ENCODE measurements around the gene SUMF1. TPM values are rescaled to one million over a fixed set of nuclear protein-coding genes. Genes with fewer than 3 reads are reported as not detected.

The SUMF1 gene
- total and polyA plus RNA-seq, 2 of the 13 experiments (the other 11 are each of a cell fraction or from before 2014, with no cell fraction given) = 18.5 to 28.9 TPM

- Histone ChIP-seq H3K4me1 (ENCODE audit: insufficient read depth, low read length) (peaks cover 97% of the 10 kb centered on the region), H3K79me2 (ENCODE audit: insufficient read depth, low read length) (no peaks in the 10 kb centered on the region), H3K36me3 (replicated peaks in 1 of 2; ENCODE audit: control insufficient read depth in 1 of 2, insufficient read depth in 2 of 2, low read length in 2 of 2) (no peaks in the 10 kb centered on the region), H4K20me1 (ENCODE audit: insufficient read depth, low read length) (no peaks in the 10 kb centered on the region), H3K27ac (ENCODE audit: extremely low read length, insufficient read depth, low read length) (no peak overlapping the region), H3K9me3 (ENCODE audit: low read length) (no peaks in the 10 kb centered on the region), H3K4me2 (ENCODE audit: low read depth, low read length) (no peak overlapping the region), H3K27me3 (ENCODE audit: control insufficient read depth in 1 of 2, insufficient read depth in 2 of 2, low read length in 2 of 2) (no peaks in the 10 kb centered on the region), H2AFZ (ENCODE audit: low read length) (no peak overlapping the region), H3K9ac (ENCODE audit: insufficient read depth, low read depth, low read length) (no peak overlapping the region), H3K4me3 (replicated peaks in 1 of 3; ENCODE audit: insufficient read depth in 1 of 3, low read depth in 2 of 3, low read length in 3 of 3) (no peak overlapping the region)
- in situ Hi-C loops (cut with HindIII; ENCODE audit: extremely low pct_ligation_motif_present, low pct_unique_long_range_greater_than_20kb) (no loop called here), intact Hi-C loops (cut with micrococcal nuclease; ENCODE audit: unreplicated experiment) (no loop called here)
- 90% methylated on average over 7 of the region's 8 CpGs for WGBS (ENCODE audit: low lambda C conversion rate)
- no peak for FAIRE-seq
- ChIA-PET CTCF (ENCODE audit: low intra/inter-chr PET ratio, low total read pairs) (no interaction called here), POLR2A (interaction anchor here (12.6 kb wide), 1 partner anchor 15 kb away, joined by 120 read pairs; the partner anchor contains the start of gene ITPR1)
- no peak for ATAC-seq
- no peak for DNase-seq (ENCODE audit: low spot score)
- BruUV-seq (replicated peaks) = no TSS peak
- TF ChIP-seq ZNF501 (CRISPR knock-in tag; IDR thresholded peaks at IDR 0.05) (no peak), KLF16 (CRISPR knock-in tag; IDR thresholded peaks at IDR 0.05) (no peak), SIN3B (IDR thresholded peaks at IDR 0.05; ENCODE audit: low read length) (no peak), FLYWCH1 (CRISPR knock-in tag; IDR thresholded peaks at IDR 0.05) (no peak), HNRNPK (IDR thresholded peaks at IDR 0.05; ENCODE audit: low read depth, low read length, poor library complexity, severe bottlenecking) (no peak), ZNF547 (CRISPR knock-in tag; IDR thresholded peaks at IDR 0.05) (no peak), ZNF33B (CRISPR knock-in tag; IDR thresholded peaks at IDR 0.05) (no peak), REXO4 (CRISPR knock-in tag; IDR thresholded peaks at IDR 0.05; ENCODE audit: borderline replicate concordance) (no peak), ZNF563 (CRISPR knock-in tag; IDR thresholded peaks at IDR 0.05) (no peak), NCOR1 (IDR thresholded peaks at IDR 0.05; ENCODE audit: borderline replicate concordance, low read length) (no peak), FOXJ3 (CRISPR knock-in tag; IDR thresholded peaks at IDR 0.05; ENCODE audit: borderline replicate concordance) (no peak), PHF20 (CRISPR knock-in tag; IDR thresholded peaks at IDR 0.05) (no peak), NR2F2 (IDR thresholded peaks at IDR 0.05; ENCODE audit: borderline replicate concordance, low read depth) (no peak), ZNF589 (CRISPR knock-in tag; conservative IDR thresholded peaks at IDR 0.05) (no peak)
- TF ChIP-seq, protein P1, sequence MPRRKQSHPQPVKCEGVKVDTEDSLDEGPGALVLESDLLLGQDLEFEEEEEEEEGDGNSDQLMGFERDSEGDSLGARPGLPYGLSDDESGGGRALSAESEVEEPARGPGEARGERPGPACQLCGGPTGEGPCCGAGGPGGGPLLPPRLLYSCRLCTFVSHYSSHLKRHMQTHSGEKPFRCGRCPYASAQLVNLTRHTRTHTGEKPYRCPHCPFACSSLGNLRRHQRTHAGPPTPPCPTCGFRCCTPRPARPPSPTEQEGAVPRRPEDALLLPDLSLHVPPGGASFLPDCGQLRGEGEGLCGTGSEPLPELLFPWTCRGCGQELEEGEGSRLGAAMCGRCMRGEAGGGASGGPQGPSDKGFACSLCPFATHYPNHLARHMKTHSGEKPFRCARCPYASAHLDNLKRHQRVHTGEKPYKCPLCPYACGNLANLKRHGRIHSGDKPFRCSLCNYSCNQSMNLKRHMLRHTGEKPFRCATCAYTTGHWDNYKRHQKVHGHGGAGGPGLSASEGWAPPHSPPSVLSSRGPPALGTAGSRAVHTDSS (CRISPR knock-in tag; conservative IDR thresholded peaks at IDR 0.05) = no peak
Observed at GRCh38 chr3:4508048-4508981, 41.2 kb upstream of the SUMF1 start.
